WTC11 (cell line): Measurements from ENCODE around the gene SAC3D1.

Experiments
- CREB1 ChIP-seq: sonication (generic); formaldehyde crosslinking; IDR thresholded peaks from 2 replicates; pipeline ENCODE4 v1.8.0; 2023; ENCODE audit warnings: mild to moderate bottlenecking, missing genetic modification reagents
- ESRRA ChIP-seq: sonication (generic); formaldehyde crosslinking; IDR thresholded peaks from 2 replicates; pipeline ENCODE4 v1.8.1; 2022; ENCODE audit warnings: mild to moderate bottlenecking, missing genetic modification reagents, borderline replicate concordance
- FOXK1 ChIP-seq: sonication (generic); formaldehyde crosslinking; IDR thresholded peaks from 2 replicates; pipeline ENCODE4 v1.8.0; 2022; ENCODE audit warnings: mild to moderate bottlenecking, moderate library complexity, missing genetic modification reagents
- ZNF317 ChIP-seq: sonication (generic); formaldehyde crosslinking; IDR thresholded peaks from 2 replicates; pipeline ENCODE4 v1.8.1; 2023; ENCODE audit warnings: low read depth, mild to moderate bottlenecking, moderate library complexity, missing genetic modification reagents, borderline replicate concordance
- ZNF416 ChIP-seq: fragments of 250-450 bp; sonication (Bioruptor Pico); IDR thresholded peaks from 2 replicates; pipeline ENCODE4 v1.9.0; 2021; ENCODE audit warnings: mild to moderate bottlenecking, inconsistent platforms
- TF ChIP-seq, protein P1 (sequence below): fragments of 200-600 bp; IDR thresholded peaks from 2 replicates; pipeline ENCODE4 v1.8.0; 2022; ENCODE audit warnings: antibody characterized with exemption
- TF ChIP-seq, protein P2 (sequence below): sonication (generic); formaldehyde crosslinking; IDR thresholded peaks from 2 replicates; pipeline ENCODE4 v1.8.0; 2022; ENCODE audit warnings: mild to moderate bottlenecking, missing genetic modification reagents
- TF ChIP-seq, protein P3 (sequence below): sonication (generic); formaldehyde crosslinking; IDR thresholded peaks from 2 replicates; pipeline ENCODE4 v1.8.0; 2022; ENCODE audit warnings: mild to moderate bottlenecking, missing genetic modification reagents
- TF ChIP-seq, protein P4 (sequence below): sonication (generic); formaldehyde crosslinking; IDR thresholded peaks from 2 replicates; pipeline ENCODE4 v1.8.1; 2022; ENCODE audit warnings: missing genetic modification reagents, borderline replicate concordance

DNA sequence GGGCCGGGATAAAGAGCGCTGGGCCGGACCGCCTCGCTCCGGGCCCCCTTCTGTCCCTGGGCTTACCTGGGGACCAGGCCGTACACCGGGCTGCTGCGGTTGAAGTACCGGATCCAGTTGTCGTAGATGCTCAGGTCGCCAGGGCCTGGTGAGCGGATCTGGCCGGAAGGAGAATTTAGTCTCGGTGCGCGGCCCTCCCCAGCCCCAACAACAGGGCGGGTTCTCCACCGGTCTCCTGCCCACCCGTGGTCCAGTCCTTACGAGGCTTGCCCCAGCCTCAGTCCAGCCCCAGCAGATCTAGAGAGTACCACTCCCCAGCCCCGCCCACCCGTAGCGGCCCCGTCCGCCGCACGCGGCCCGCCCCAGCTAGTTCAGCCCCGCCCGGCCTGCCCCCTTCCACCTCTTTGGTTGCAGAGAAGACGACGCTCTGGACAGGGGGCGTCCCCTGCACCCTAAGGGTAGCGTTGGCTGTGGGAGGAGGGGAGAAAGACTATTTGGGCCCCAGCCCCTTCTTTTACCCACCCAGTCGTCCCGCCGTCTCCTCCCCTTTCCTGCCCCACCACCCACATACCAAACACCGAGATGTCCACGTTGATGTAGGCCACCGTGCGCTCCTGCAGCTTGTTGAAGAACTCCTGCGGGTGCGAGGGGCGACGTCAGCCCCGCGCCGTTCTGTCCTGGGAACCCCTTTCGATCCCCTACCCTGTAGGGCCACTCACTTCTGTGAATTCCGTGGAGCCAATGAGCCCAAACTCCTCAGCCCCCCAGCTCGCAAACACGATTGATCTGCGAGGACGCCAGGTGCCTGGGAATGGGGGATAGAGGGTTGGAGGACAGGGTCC is 6.8 kb downstream of the SAC3D1 start:
- TF ChIP-seq, protein P1, sequence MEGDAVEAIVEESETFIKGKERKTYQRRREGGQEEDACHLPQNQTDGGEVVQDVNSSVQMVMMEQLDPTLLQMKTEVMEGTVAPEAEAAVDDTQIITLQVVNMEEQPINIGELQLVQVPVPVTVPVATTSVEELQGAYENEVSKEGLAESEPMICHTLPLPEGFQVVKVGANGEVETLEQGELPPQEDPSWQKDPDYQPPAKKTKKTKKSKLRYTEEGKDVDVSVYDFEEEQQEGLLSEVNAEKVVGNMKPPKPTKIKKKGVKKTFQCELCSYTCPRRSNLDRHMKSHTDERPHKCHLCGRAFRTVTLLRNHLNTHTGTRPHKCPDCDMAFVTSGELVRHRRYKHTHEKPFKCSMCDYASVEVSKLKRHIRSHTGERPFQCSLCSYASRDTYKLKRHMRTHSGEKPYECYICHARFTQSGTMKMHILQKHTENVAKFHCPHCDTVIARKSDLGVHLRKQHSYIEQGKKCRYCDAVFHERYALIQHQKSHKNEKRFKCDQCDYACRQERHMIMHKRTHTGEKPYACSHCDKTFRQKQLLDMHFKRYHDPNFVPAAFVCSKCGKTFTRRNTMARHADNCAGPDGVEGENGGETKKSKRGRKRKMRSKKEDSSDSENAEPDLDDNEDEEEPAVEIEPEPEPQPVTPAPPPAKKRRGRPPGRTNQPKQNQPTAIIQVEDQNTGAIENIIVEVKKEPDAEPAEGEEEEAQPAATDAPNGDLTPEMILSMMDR: no peak
- TF ChIP-seq, protein P2, sequence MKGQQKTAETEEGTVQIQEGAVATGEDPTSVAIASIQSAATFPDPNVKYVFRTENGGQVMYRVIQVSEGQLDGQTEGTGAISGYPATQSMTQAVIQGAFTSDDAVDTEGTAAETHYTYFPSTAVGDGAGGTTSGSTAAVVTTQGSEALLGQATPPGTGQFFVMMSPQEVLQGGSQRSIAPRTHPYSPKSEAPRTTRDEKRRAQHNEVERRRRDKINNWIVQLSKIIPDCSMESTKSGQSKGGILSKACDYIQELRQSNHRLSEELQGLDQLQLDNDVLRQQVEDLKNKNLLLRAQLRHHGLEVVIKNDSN (CRISPR knock-in tag): no peak
- TF ChIP-seq, protein P3, sequence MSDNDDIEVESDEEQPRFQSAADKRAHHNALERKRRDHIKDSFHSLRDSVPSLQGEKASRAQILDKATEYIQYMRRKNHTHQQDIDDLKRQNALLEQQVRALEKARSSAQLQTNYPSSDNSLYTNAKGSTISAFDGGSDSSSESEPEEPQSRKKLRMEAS (CRISPR knock-in tag): no peak
- no peak for TF ChIP-seq ZNF416 (CRISPR knock-in tag)
- TF ChIP-seq ZNF317 (CRISPR knock-in tag): no peak
- TF ChIP-seq CREB1 (CRISPR knock-in tag): no peak
- TF ChIP-seq ESRRA: no peak
- TF ChIP-seq, protein P4, sequence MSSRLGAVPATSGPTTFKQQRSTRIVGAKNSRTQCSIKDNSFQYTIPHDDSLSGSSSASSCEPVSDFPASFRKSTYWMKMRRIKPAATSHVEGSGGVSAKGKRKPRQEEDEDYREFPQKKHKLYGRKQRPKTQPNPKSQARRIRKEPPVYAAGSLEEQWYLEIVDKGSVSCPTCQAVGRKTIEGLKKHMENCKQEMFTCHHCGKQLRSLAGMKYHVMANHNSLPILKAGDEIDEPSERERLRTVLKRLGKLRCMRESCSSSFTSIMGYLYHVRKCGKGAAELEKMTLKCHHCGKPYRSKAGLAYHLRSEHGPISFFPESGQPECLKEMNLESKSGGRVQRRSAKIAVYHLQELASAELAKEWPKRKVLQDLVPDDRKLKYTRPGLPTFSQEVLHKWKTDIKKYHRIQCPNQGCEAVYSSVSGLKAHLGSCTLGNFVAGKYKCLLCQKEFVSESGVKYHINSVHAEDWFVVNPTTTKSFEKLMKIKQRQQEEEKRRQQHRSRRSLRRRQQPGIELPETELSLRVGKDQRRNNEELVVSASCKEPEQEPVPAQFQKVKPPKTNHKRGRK (CRISPR knock-in tag): no peak
- TF ChIP-seq FOXK1 (CRISPR knock-in tag): no peak
